Measurements from ENCODE around the gene SRP72.
A peak's percentile ranks its signal among the peaks of the same experiment; 100 is the strongest.

The SRP72 gene, protein sequence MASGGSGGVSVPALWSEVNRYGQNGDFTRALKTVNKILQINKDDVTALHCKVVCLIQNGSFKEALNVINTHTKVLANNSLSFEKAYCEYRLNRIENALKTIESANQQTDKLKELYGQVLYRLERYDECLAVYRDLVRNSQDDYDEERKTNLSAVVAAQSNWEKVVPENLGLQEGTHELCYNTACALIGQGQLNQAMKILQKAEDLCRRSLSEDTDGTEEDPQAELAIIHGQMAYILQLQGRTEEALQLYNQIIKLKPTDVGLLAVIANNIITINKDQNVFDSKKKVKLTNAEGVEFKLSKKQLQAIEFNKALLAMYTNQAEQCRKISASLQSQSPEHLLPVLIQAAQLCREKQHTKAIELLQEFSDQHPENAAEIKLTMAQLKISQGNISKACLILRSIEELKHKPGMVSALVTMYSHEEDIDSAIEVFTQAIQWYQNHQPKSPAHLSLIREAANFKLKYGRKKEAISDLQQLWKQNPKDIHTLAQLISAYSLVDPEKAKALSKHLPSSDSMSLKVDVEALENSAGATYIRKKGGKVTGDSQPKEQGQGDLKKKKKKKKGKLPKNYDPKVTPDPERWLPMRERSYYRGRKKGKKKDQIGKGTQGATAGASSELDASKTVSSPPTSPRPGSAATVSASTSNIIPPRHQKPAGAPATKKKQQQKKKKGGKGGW

DNA sequence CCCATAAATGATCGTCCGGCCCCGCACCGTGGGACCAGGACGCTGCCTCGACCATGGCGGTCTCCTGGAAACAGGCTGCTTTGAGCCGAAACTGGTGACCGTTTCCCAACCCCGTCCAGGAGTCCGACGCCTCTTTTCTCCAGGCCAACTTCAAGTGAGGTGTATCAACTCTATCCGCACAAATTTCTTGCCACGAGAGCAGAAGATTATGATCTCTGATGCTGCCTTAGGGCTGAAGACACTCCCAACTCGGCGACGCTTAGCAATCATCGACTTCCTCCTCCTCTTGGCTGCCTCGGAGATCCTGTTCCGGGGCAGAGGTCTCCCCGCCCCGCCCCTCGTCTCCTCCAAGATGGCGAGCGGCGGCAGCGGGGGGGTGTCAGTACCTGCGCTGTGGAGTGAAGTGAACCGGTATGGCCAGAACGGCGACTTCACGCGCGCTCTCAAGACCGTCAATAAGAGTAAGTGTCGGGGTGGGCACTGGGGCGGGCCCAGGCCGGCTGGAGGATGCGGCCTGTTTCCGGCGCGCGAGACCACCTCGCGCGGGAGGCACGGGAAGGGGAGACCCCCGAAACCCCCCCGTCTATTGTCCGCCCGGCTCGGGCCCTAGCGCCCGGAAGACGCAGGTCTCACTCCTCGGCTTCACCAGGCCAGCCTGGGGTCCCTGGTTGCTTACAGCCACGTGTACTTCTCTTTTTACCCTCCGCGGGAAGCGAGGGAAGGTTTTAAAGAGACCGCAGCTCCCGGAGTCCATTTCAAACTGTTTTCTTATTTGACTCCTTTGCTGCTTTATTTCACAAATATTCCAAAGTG lies at the start of gene SRP72:
Gene SRP72, plus strand, starts transcription at position 334 of the 813 bp plus-strand sequence. Its CDS starts 19 bp downstream, at position 353.
- H3K4me3 ChIP-seq (replicated peaks in 1 of 2; ENCODE audit: low read depth in 2 of 2, low read length in 2 of 2): peak within 1 kb of the TSS; percentile 82 to 89
- peak; percentile 89 to 90 for DNase-seq (ENCODE audit: low read depth in 2 of 2)
- TF ChIP-seq, protein P1, sequence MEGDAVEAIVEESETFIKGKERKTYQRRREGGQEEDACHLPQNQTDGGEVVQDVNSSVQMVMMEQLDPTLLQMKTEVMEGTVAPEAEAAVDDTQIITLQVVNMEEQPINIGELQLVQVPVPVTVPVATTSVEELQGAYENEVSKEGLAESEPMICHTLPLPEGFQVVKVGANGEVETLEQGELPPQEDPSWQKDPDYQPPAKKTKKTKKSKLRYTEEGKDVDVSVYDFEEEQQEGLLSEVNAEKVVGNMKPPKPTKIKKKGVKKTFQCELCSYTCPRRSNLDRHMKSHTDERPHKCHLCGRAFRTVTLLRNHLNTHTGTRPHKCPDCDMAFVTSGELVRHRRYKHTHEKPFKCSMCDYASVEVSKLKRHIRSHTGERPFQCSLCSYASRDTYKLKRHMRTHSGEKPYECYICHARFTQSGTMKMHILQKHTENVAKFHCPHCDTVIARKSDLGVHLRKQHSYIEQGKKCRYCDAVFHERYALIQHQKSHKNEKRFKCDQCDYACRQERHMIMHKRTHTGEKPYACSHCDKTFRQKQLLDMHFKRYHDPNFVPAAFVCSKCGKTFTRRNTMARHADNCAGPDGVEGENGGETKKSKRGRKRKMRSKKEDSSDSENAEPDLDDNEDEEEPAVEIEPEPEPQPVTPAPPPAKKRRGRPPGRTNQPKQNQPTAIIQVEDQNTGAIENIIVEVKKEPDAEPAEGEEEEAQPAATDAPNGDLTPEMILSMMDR (IDR thresholded peaks at IDR 0.05; ENCODE audit: low read depth, low read length): no peak

DNA sequence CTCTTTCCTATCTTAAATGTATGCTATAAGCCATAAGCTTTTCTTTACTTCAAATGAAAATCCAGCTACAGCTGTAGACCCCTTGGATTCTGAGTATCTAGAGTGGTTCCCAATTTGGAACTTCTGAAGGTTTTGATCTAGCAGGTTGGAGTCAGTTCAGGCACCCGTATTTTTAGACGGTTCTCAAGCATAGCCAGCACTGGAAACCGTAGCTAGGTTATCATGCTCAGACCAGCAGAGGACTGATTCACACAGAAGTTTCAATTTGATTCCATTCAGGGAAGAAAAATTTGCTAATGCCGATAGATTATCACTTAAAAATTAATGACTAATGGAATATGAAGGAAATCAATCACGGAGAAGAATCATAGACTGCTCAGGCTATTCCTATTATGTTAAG lies 43.2 kb upstream of the SRP72 start:
- no peak overlapping the region for H3K4me3 ChIP-seq (replicated peaks in 1 of 2; ENCODE audit: low read depth in 2 of 2, low read length in 2 of 2)
- DNase-seq (ENCODE audit: low read depth in 2 of 2): no peak
- TF ChIP-seq, protein P1 (IDR thresholded peaks at IDR 0.05; ENCODE audit: low read depth, low read length): no peak

DNA sequence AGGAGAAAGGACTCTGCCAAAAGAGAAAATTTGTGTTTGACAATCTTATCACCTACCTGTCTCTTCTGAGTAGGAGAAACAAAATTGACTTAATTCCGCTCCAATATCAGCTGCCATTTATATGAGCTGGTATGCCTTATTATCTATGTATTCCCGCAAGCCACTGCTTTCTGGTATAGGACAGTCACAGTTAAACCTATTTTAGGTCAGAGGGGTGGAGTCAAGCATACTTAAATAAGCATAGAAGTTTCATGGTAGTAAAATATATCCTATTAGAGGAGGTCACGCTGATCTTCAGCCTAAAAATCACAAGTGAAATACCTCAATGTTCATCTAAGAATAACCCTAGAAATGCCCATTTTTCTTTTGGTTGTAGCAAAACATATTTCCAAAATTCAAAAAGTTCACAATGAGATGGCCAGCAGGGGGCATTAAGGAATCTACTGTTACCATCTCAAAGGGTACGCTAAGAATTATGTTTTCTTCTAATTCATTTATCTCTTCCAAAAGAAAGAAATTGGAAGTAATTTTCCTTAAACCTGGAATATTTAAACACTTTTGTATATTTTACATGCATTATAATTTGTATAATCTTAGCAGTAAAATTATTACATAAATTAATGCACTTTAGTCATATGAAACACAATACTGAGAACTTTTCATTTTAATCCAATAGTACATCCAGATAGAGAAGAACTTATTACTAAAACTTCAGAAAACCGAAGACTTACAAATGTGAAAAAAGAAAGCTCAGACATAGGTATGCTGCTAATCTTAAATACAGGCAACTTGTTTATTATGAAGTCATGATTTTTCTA lies 42.5 kb upstream of the SRP72 start:
- DNase-seq (ENCODE audit: low read depth in 2 of 2): peak; percentile 61 to 63
- TF ChIP-seq, protein P1 (IDR thresholded peaks at IDR 0.05; ENCODE audit: low read depth, low read length): peak; percentile 58
- no peak overlapping the region for H3K4me3 ChIP-seq (replicated peaks in 1 of 2; ENCODE audit: low read depth in 2 of 2, low read length in 2 of 2)

DNA sequence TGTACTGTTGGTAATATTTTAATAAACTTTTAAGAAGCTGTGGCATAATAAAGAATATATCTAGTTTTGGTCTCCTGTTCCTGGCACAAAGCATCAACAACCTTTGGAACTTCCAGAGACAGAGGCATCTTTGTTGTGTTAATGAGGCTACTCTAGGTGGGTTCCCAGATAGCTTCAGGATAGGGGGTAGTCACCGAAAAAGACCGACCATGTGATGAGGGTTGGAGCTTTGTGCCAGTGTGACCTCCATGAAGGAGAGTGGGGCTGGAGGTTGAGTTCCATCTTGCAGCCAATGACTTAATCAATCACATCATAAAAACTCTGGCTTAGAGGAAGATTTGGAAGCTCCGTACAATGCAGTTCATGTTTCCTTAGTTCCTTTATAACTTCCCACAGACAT lies 41.9 kb upstream of the SRP72 start:
- no peak overlapping the region for H3K4me3 ChIP-seq (replicated peaks in 1 of 2; ENCODE audit: low read depth in 2 of 2, low read length in 2 of 2)
- TF ChIP-seq, protein P1 (IDR thresholded peaks at IDR 0.05; ENCODE audit: low read depth, low read length): no peak
- no peak for DNase-seq (ENCODE audit: low read depth in 2 of 2)

DNA sequence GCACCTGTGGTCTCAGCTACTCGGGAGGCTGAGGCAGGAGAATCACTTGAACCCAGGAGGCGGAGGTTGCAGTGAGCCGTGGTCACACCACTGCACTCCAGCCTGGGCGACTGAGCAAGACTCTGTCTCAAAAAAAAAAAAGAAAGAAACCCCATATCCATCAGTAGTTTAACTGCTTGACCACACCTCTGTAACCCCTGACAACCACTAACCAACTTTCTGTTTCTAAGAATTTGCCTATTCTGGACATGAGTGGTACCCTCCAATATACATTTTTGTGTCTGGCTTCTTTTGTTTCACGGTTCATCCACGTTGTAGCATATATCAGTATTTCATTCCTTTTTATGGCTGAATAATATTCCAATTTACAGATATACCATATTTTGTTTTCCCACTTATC lies 41.1 kb upstream of the SRP72 start:
- DNase-seq (ENCODE audit: low read depth in 2 of 2): no peak
- TF ChIP-seq, protein P1 (IDR thresholded peaks at IDR 0.05; ENCODE audit: low read depth, low read length): no peak
- H3K4me3 ChIP-seq (replicated peaks in 1 of 2; ENCODE audit: low read depth in 2 of 2, low read length in 2 of 2): no peak overlapping the region

DNA sequence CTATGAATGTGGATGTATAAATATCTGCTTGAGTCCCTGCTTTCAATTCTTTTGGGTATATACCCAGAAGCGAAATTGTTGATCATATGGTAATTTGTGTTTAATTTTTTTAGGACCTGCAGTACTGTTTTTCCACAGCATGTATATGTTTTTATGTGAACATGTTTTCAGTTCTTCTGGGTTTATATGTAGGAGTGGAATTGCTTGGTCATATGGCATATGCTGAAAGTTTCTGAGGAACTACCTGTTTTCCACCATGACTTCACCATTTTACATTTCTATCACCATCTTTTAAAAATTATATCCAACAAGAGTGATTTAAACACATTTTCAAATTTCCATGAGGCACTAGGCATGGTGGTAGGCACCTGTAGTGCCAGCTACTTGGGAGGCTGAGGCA lies 40.2 kb upstream of the SRP72 start:
- no peak overlapping the region for H3K4me3 ChIP-seq (replicated peaks in 1 of 2; ENCODE audit: low read depth in 2 of 2, low read length in 2 of 2)
- no peak for DNase-seq (ENCODE audit: low read depth in 2 of 2)
- TF ChIP-seq, protein P1 (IDR thresholded peaks at IDR 0.05; ENCODE audit: low read depth, low read length): no peak
